ENCODE data around the gene CHFR.
"Not testable (repeated sequence)": the region's sequence is repeated elsewhere in the genome, so short reads cannot be mapped to it uniquely, and the experiment has no call there.

- not testable (repeated sequence) for TF ChIP-seq POLR2A, CTCF (IDR thresholded peaks at IDR 0.05)
Observed at GRCh38 chr12:132874620-132875019, 12.8 kb downstream of the CHFR start.

Measured in testis (tissue), 2 donors.